Stimulated activated CD4-positive, alpha-beta T cell treated with anti-CD3 and anti-CD28 coated beads, TNF-alpha, amount 100 ng/mL, for 4 hours (primary cell): Measurements from ENCODE around the gene ASTN1.

Source experiments
- DNase-seq, 3 experiments: peaks; one replicate each; pipeline ENCODE4 v3.0.0-alpha.2; 2020; ENCODE audit warnings: low read depth in 3 of 3

ASTN1 gene

DNA sequence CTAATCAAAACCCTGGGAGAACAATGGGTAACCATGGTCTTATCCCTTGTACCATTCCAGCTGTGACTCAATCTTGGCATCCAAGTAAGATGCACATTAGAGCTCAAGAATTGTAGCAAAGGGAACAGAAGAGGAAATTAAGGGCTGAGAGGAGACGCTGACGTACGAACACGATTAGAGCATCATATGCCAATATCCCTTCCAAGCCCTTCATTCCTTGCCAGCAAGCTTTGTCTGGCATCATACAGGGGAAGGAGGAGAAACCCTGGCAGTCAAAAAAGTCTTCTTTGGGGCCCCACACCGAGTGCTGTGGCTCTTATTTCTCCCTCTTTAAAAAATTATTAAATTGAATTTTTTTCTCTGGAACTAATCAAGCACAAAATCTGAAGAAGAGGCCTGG is 120.9 kb downstream of the ASTN1 start:
- DNase-seq = no peak

DNA sequence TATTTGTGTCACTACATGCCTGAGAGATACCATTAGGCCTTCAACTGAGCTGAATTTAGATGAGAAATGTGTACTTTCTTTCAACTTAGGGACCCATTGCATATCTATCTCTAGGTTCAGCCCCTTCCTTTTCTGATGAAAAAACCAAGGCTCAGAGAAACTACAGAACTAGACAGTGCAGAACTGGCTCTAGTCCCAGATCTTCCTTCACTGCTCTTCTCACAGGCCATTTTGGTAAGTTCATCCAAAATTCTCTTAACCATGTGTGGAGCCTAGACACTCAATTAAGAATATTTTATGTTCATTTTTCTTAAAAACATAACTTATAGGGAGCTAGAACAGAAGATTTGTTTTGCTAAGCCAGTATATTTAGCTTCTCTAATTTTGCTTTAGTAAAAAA is 128.9 kb downstream of the ASTN1 start:
- DNase-seq = no peak

DNA sequence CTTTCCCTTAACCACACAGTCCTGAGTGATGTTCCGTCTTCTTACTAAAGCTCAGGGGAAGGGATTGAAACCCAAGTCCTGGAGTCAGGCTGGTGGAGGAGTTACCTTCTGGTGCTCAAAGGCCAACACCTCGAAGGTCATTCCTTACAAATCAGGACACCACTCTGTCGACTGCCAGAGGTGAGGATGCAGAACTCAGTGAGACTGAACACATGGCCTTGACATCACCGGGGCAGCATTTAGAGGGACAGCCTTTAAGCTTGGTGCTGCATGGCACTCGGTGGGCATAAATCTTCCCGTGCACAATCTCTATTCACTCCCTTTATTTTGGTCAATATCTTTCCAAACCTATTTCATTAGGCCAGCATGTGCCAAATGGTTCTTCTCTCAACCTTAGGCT is 130.9 kb downstream of the ASTN1 start:
- no peak for DNase-seq

DNA sequence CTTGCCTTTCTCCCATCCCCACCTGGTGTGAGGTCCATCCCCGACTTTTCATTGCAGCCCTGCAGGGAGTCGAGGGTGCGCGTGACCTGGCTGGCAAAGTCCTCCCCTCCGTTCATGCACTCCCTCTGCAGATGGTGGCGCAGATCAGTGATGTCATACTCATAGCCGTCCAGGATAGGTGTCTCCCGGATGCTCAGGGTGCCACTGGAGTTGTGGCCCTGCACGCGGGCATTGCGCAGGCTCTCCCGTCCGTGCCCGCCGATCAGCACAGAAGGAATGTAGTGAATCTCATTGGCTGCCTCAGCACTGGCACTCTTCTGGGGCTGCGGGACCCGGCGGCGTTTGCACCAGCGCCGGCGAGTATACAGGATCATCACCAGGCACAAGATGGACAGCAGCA is 132.1 kb downstream of the ASTN1 start:
- no peak for DNase-seq

DNA sequence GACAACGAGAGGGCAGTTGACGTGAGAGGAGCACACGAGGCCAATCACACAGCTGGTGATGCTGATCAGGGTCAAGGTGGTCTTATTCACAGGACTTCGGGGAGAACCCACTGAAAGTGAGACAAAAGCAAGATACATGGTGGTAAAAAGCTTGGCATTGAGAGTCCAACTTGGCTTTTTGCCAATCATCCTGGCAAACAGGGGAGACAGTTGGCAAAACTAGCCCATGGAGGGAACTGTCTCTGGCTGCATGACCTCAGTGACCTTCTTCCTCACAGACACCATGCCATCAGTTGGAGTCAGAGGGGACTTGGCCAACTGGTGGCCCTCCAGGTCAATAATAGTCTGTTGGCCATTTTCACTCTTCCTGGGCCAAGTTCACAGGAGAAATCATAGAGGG is 139.9 kb downstream of the ASTN1 start:
- no peak for DNase-seq

DNA sequence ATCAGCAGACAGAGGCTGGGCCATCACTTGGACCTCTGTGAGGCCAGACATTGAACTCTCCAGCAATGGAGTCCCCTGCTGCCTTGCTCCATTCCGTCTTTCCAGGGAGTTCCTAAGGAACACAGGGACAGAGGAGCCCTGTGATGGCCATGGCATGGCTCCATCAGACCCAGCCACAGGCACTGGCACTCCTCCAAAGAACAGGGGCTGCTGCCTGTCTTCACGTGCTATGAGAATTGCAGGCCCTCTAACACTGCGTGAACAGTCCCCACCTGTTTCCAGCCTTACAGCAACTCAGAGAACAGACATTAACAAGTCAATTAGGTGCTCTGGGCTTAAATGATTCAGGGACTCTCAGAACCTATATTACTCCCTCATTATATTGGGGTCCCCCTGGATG is 140.8 kb downstream of the ASTN1 start:
- DNase-seq = no peak

DNA sequence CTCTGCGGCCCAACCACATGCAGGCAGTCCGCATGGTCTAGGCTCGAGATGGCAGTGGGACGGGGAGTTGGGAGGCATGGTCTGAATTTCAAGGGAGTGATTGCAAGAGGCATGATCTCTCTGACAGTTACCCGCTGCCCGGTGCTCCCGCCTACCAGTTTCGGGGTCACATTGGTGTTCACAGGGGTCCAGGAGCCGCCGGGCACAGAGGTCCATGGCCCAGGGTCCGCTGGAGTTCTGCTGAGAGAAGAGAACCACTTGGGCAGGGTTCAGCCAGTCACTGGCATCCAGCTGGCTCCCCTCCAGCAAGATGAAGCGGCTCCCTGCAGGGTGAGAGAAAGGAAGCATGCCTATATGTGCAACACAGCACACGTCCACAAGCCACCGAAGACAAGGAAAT is 141.3 kb downstream of the ASTN1 start:
- no peak for DNase-seq

DNA sequence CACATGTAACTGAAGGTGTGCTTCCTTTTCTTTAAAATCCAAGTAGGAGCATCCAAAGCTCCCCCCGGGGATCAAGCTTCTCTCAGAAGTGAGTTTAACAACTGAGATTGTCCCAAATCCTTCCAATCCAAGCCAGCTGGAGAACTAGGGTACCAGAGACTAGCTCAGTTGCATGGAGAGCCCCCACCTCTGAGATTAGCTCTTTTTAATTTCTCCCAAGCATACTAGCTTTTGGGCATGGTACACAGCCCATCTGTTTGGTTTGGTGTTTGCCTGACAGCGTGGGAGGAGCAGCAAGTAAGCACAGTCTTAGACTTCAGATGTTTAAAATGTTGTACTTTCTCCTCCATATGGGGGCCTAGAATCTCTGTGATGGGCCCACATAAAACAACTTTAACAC is 142.8 kb downstream of the ASTN1 start:
- no peak for DNase-seq

DNA sequence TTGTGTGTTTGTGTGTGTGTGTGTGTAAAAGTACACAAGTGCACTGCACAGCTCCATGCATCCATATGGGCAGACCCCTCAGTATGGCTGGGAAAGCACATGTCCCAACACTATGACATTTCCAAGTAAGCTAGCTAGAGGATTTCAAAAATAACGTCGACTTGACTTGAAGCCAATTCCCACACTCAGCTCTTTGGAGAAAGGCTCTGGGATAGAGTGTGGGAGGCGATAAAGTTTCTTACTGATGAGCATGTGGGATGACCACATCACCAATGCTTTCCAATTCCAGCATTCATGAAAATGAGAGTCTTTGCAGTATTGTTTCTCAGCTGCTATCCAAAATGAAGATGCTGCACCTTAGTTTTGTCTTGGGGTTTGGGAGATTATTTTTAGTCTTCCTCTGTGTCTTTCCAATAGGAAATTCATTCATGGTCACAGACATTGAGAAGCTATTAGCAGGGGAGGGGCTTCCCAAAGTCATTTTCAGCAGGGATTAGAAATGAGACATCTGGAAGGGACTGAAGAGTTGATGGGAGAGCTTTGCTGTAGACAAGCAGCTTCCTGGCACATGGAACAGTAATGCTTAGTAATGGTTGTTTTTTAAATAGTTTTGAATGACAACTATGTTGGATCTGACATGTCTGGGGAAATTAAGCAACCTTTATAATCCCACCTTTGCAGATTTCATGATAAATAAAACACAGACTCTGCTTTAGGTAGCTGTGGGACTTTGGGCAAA is 143.5 kb downstream of the ASTN1 start:
- DNase-seq = no peak

DNA sequence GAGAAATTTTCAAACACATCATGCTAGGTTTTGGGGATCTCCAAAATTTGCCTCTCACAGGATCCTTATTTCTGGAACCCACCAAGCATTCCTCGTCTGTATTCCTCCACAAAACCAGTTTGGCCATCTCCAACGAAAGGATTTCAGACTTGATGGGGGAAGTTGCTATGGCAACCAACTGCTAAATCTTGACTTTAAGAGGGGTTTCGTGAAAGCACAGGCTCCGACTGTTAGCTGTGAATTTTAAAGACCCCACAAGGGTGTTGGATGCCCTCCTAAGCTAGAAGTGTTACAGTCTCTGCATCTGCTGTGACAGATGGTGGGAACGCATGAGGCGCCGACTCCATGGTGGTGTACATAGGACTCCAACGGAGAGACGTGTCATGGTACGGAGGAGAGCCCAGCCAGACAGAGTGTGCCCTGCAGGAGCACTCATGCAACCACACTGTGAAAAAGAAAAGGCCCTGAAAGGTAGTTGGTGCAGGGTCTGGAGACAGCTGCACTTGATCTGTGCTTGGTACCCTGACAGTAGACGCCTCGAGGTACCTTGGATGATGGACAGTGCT is 147.1 kb downstream of the ASTN1 start:
- no peak for DNase-seq

DNA sequence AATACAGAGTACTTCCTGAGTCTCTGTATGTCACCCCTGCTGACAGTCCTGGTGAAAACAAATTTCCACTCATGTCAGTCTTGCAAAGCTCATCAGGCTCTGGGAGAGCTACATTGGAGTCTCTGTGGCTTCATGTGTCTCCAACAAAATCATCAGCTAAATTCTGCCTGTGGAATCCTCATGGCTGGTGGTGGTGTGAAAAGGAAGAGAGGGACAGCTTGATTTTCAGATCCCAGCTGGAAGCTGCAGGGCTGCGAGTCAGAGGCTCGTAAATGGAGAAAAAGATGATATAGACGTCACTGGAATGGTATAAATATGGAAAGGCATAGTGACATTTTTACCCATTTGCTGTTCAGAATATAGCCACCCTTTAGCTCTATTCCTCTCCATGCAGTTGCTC is 150.2 kb downstream of the ASTN1 start:
- DNase-seq = no peak

DNA sequence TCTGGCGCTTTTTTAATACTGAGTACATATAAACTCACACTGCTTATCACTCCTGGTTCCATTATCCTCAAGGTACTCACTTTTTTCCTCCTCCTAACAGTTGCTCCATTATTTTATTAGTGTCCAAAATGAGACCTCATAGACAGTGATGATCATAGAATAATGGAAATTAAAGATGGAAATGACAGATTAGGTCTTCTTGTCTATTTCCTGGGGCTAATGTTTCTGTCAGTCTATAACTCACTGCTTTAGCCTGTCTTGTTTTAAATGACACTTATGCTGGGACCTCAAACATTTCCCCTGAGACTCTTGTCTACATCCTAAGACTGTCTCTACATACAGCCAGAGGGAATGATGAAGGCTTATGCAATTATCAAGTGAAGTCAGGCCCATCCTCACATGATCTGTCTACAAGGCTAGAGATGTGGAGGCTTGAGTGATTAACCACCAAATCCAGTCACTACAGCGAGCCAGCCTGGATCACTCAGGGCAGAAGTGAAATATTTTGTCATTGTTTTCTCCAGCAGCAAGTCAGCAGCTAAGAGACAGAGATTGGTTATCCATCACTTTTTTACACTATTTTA is 152.1 kb downstream of the ASTN1 start:
- no peak for DNase-seq

DNA sequence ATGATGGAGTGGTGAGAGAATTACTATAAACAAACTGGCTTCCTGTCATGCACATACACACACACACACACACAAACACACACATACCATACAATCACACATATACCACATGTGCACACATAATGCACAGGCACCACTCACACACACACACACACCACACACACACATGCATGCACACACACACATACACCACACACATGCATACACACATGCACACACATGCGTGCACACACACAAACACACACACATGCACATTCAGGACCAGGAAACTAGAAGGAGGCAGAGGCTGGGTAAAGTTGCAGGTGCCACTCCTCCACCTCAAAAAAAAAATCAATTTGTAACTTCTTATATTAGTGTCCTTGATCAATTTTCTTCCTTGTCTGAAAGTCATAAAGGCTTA is 153.0 kb downstream of the ASTN1 start:
- DNase-seq = no peak

DNA sequence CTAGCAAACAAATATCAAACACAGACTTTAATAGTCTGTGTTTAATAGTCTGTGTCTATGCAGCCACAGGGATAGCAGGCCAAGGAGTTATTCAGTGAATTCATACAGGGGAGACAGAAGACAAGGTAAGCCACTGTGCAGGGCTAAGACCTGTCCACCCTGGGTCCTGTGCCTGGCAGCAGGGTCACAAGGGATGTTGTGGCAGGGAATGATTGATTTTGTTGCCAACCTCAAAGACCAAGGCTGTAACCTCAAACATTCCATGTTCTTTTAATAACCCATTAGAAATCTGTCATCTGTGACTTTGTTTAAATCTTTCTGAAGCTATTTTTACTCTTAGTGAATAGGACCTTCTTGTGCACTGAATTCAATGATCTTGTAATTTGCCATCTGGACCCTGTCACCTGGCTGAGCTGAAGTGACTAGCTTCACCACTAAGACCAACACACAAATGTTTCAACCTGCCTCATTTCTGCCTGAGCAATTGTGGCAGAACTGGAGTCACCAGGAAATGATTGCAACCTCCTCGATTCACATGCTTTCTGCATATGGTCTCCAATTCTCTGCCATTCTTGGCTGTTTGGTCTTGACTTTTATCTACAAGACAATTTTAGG is 154.2 kb downstream of the ASTN1 start:
- no peak for DNase-seq

DNA sequence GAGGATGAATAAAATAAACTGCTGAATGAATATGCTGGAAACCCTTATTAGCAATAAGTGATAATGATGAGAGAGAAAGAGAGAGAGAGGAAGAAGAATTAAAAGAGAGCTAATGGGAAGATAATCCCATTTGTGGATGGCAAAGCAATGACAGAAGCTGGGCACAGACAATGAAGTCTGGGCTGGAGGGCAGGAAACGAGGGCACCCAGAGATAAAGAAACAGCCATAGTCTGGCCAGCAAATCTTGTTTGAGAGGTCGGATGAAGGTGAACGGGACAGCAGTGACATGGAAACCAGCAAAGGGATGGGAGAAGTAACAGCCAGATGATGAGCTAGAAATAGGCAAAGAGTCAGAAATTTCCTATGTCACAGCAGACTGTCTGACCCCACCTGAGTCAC is 155.9 kb downstream of the ASTN1 start:
- no peak for DNase-seq

DNA sequence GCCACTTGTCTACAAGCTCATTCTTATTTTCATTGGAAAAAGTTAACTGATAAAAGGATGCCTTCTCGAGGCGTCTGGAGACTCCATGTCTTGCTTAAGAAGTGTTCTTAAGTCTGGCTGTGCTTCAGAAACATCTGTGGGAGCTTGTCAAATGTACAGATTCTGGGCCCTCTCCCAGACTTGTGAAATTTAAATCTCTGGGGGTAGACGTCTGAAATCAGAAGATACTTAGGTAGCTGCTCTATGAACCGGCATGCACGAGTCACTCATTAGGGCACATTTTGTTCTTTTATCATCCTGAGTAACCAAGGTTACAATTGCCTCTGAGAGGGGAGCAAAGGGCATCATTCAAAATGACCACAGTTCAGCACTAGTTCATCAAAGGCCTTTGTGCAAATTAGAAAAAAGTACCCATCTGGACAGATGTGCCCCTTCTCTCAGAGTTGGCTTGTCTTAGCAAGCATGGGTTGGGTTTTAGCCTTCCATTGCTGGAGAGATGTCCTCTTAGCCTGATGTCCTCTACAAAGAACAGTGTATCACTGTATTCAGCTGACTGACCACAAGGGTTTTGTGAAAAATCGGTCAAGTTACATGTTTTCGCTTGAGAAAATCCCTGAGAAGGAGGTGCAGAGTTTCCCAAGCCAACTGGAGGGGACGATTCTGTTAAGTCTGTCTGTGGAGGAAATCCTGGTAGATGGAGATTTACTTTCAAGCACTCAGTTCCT is 156.9 kb downstream of the ASTN1 start:
- DNase-seq = no peak

DNA sequence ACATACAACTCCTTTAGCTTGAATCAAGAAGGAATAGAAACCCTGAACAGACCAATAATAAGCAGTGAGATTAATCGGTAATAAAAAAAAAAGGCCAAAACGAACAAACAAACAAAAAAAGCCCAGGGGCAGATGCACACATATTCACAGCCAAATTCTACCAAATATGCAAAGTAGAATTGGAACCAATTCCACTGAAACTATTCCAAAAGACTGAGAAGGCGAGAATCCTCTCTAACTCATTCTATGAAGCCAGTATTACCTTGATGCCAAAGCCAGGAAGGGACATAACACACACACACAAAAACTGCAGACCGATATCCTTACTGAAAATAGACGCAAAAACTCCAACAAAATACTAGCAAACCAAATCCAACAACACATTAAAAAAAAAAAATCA is 161.6 kb downstream of the ASTN1 start:
- no peak for DNase-seq

DNA sequence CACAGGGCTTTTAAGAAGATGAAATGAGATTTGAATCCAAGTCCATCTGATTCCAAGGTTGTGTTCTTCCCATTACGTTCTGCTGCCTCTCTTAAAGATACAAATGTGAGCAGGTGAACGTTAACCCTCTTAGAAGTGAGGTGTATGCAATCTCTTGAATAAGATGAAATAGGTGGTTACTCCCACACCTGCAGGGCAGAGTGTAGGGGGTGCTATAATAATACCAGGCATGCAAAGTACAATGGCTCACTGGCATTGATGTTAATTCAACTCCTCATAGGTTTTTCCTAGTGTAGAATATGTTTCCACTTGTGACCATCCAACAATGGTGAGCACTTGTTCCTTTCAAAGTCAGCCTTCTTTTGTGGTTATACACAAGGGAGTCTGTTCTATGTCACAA is 163.0 kb downstream of the ASTN1 start:
- no peak for DNase-seq

DNA sequence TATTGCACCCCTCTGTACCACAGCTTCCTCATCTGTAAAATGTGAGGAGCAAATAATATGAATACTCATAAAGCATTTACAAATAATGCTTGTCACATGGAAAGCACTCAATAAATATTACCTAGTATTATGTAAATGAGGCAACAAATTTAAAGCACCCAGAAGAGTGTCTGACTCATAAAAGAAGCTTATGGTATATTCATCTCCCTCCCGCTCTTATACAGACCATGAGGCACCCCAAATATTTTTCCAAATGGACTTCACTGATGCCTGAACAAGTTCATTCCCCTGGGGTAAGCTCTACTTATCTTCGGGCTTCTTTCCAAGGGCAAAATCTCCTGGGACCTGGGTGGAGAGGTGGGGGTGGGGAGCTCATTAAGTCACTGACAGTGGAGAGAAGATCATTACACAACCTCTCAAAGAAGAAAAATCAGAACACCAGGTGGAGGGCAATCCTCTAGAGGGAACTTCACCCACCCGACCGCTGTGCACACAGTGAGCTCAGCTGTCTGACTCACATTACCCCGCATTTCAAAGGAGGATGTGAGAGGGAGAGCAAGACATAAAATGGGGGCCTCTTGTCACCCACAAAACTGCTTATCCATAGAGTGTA is 166.2 kb downstream of the ASTN1 start:
- DNase-seq = no peak

DNA sequence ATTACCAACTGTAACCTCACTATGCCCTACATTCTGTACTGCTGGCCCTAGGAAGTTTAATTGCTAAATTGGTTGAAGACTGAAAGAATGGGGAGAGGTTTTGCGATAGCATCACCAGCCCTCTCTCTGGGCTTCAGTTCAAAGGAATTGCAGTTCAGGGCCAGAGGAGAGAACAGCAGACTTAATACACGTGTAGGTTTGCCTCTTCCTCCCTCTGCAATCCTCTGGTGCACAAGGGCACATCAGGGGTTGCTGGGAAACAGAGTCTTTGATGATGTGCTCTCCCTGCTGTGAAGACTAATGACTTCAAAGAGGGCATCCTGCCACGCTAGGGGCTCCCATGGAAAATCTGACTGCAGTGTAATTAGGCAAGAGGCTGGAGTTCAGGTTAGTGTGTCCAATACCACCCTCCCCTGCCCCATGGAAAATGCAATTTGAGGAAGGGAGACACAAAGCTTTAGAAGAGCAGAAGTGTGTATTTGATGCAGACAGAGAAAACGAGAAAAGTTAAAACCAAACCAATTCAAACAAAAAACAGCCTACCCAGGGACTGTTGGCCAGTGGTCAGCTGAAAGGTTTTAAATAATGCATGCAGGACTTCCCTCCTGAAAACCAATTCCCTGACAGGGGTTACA is 167.9 kb downstream of the ASTN1 start:
- DNase-seq = no peak

DNA sequence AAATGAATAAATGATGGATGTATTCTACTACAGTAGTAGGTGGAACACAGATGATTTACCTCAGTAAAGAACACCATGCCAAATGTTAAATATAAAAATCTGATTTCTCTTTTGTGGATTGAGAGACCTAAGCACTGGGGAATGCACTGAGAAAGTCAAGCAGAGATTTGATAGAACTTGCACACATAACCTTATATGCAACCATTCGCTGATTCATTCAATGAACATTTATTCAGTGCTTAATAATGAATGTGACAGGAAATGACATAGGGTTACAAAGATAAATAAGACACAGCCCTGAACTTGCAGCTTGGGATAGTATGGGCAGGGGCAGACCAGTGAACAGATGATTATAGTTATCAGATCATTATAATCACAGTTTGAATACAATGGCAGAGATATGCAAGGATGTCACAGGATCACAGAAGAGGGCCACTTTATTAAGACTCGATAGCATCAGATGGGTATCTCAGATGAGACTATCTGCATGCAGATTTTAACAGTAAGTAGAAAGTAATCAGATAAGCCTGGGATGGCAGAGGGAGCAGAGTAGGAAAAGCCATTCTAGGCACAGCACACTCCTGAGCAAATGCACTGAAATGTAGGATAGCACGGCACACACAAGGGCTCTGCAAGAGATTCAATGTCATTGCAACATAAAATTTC is 169.4 kb downstream of the ASTN1 start:
- no peak for DNase-seq
